HG02852 (cell line): ENCODE data around the gene TP53I13.
"Not testable (repeated sequence)": the region's sequence is repeated elsewhere in the genome, so short reads cannot be mapped to it uniquely, and the experiment has no call there.

Experiments
- ATAC-seq: cut with Tn5 transposase; IDR thresholded peaks from one replicate; pipeline ENCODE4 v1.9.1; 2021; ENCODE audit warnings: mild to moderate bottlenecking, moderate library complexity; ENCODE audit not compliant: unreplicated experiment

The TP53I13 gene, protein sequence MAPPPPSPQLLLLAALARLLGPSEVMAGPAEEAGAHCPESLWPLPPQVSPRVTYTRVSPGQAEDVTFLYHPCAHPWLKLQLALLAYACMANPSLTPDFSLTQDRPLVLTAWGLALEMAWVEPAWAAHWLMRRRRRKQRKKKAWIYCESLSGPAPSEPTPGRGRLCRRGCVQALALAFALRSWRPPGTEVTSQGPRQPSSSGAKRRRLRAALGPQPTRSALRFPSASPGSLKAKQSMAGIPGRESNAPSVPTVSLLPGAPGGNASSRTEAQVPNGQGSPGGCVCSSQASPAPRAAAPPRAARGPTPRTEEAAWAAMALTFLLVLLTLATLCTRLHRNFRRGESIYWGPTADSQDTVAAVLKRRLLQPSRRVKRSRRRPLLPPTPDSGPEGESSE

DNA sequence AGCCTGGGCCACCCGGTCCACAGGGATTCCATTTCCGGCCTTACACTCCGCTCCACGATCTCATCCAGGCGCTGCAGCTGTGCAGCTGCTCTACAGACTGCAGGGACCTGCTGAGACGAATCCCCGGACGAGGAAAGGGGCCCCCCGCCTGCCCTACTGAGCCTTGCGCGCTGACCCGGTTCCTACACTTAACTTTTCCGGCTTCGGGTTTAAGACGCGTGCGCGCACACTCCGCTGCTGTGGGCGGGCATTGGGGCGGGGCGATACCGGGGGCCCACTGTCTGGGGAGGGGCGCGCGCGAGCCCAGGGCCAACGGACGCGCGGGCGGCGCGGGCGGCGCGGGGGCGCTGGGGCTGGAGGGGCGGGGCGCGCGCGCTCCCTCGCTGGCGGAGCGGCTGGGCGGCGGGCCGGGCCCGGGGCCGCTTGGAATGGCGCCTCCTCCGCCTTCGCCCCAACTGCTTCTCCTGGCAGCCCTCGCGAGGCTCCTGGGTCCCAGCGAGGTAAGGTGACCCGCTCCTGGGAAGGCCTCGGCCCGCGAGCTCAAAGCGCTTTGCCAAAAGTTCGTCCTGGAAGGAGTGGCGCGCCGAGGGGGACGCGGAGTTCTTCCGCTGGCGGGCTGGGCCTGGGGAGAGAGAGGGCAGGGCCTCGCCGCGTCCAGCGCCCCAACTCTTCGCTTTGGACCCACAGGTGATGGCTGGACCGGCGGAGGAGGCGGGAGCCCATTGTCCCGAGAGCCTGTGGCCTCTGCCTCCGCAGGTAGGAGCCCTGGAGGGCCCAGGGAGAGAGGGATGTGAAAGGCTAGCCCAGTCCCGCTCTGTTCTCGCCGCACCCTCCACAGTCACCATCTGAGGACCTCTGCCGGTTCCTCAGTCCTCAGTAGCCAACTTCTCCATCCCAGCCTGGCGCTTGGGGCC is at the start of gene TP53I13:
TP53I13 (plus strand) TSS at position 371 of the 914 bp plus-strand sequence; CDS start at position 429, 58 bp downstream.
- peak; percentile 47 for ATAC-seq

DNA sequence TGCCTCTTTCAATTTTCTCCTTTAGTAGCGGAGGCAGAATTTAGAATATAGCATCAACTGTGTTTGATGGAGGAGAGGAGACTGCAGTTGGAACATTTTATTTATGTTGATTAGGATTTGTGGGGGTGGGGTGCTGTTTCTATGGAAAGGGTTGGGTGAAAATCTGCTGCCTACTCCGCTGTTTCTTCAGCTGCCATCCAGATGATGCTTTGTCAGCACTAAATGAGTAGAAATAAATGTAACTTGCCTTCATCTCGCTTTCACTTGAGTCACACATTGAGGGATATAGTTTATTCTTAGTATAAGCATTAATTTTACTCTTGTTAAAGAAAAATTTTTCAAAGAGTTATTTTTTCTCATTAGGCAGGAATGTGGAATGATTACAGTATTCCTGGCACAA is 43.8 kb upstream of the TP53I13 start:
- no peak for ATAC-seq

DNA sequence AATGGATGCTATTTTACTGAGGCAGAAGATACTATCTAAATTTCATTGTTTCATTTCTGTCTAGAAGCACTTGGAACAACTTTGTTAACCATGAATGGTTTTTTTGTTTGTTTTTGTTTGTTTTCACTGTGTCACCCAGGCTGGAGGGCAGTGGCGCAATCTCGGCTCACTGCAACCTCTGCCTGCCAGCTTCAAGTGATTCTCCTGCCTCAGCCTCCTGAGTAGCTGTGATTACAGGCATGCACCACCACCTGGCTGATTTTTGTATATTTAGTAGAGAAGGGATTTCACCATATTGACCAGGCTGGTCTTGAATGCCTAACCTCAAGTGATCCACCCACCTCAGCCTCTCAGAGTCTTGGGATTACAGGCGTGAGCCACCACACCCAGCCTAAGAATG is 42.2 kb upstream of the TP53I13 start:
- ATAC-seq, result no peak

DNA sequence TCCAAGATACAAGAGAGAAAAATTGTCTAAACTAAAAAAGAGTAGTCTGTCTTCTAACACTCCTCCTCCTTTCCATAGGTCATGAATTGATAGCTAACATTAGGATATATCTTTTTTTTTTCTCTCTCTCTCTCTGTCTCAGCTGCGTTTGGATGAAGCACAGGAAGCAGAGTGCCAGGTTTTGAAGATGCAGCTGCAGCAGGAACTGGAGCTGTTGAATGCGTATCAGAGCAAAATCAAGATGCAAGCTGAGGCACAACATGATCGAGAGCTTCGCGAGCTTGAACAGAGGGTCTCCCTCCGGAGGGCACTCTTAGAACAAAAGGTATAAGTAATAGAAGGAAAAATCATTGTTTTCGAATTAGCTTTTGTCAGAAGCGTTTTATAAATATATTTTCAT is 34.5 kb upstream of the TP53I13 start:
- ATAC-seq, result no peak

DNA sequence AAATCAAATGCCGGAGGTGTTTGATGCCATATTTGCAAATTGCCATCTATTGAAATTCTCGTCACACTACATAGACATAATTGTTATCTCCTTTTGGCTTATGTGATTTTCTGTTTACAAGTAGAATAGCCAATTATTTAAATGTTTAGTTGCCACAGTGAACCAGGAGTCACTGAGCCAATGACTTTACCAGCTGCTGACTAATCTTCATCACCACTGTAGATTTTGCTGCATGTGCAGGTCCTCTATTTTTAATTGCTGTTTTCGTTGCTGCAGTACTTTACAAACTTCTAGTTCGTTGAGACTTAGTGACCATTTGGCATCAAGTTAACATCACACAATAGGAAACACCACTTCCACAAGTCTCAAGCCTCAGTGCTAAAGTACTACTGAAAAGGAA is 24.4 kb upstream of the TP53I13 start:
- ATAC-seq, result no peak

DNA sequence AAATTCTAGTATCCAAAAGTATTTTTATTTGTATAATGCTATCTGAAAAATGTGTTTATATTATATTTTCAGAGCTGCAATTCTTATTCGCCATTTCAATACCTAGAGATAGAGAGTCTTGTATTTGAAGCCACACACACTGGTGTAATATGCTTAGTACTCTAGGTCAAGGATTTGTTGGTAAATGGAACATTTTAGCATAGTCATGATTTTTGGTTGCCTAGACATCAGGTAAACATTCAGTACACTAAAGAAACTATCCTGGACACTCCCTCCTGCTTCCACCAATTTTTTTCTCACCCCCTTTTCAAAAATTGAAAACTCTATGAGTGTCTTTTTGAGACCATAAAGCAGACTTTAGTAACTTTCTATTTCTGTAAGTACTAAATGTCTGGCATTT is 22.4 kb upstream of the TP53I13 start:
- no peak for ATAC-seq

DNA sequence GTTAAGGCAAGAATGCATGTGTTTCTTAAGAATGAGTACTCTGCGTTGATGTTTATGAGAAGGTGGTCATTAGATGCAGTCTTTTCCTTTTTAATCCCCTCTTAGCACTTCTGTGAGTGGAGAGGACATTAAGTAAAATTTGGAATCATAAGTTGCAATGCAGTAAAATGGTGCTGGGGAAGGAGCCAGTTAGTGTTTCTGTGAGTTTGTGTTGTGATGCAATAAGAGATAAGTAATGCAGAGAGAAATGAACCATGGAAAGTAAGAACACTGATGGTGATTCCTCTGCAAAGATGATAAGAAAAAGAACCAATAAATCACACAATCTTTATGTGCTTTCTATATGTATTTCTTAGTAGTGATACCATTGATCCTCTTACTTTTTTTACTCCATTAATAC is 21.7 kb upstream of the TP53I13 start:
- no peak for ATAC-seq

DNA sequence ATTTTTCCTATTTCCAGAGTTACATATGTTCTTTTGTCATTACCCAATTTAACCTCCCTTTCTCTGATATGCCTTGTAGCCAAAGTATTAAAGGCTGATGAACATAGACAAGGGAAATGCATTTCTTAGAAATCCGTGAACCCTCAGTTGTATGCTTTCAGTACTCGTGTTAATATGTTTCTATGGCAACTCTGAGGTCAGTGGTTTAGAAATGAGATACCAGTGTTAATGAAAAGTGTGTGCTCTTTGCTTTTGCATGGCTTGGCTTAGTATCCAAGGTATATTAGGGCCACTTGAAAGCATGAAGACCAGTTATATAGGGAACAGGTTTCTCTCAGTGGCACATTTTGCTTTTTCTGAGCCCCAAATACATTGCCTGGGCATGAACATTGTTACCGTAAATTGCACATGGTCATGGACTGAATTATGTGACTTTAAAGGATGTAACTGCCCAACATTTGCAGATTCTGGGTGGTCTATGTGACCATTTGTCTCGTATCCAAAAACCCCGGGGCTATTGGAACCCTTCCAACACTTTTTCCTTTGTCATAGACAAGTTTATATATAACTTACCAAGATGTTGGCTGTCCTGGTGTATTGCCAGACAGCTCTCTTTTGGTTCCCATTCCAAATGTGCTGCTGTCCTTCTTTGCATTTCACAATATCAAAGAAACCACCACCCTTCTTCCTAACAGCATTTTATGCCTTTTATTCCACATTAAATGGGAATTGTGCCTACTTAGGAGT is 19.2 kb upstream of the TP53I13 start:
- ATAC-seq, result no peak

DNA sequence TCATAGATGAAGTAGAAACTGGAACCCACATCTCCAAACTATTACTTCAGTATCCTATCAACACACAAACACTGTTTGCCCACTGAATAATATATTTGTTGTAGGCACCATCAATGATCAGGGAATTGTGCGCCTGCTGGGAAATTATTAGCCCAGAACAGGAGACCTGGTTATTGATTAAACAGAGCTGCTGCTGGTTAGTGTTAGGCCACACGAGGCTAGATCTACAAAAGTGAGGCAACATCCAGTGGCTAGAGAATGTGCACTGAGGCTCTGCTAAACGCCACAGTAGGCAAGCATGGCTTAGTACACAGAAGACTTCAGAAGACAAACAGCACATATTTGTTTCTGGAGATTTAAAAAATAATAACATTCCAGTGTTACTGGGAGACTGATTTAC is 12.7 kb upstream of the TP53I13 start:
- no peak for ATAC-seq

DNA sequence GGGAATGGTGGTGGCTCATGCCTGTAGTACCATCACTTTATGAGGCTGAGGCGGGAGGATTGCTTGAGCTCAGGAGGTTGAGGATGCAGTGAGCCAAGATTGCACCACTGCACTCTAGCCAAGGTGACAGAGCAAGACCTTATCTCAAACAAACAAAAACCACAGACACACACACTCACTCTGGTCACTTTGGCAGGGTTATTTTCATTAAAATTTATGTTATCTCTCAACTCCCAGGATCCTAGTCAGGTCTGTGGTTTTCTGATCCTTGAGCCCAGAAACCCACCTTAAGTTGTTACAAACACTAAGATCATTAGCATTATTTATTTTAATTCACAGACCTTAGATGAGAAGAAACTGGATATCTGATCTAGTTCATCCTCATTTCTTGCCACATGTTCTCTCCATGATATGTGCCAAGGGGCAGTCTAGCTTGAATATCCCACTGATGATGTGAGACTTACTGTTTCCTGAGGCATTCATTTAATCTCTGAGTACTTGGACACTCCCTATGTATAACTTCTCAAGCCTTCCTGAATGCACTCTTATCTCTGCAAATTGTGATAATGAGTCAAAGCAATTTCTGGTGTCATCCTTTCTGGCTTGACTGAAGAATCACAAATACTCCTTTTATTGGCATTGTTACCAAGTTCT is 11.3 kb upstream of the TP53I13 start:
- ATAC-seq, result no peak

DNA sequence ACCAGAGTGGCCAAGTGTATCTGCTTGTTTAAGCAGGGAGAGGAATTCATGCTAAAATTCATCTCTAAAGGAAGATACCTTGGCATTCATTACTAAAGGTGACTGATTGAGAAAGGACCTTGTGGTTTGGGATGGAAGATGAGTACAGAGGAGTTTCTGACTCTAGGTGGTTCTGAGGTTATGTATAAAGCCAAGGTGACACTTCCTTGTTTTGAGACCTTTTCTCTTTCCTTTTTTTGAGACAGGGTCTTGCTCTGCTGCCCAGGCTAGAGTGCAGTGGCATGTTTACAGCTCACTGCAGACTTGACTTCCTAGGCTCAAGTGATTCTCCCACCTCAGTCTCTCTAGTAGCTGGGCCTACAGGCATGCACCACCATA is 10.8 kb upstream of the TP53I13 start:
- no peak for ATAC-seq

DNA sequence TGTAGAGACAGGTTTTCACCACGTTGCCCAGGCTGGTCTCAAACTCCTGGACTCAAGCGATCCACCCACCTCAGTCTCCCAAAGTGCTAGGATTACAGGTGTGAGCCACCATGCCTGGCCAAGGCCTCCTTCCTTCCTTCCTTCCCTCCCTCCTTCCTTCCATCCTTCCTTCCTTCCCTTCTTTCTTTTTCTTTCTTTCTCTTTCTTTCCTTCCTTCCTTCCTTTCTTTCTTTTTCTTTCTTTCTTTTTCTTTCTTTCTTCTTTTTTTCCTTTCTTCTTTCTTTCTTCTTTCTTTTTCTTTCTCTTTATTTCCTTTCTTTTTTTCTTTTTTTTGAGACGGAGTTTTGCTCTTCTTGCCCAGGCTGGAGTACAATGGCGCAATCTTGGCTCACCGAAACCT is 10.4 kb upstream of the TP53I13 start:
- ATAC-seq, result not testable (repeated sequence)

DNA sequence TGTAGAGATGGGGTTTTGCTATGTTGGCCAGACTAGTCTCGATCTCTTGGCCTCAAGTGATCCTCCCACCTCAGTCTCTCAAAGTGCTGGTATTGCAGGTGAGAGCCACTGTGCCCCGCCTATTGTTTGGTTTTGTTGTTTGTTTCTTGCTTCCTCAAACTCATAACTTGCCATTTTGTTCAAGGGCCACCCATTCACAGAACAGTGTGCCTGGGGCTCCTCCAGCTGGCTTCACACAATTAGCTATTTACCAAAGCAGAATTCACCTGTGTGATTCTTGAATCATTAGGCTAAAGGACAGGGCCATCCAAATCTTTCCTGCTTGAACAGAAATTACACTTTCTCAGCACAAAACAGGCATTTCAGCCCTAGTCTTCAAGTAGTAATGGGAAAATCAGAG is 8.9 kb upstream of the TP53I13 start:
- ATAC-seq, result no peak

DNA sequence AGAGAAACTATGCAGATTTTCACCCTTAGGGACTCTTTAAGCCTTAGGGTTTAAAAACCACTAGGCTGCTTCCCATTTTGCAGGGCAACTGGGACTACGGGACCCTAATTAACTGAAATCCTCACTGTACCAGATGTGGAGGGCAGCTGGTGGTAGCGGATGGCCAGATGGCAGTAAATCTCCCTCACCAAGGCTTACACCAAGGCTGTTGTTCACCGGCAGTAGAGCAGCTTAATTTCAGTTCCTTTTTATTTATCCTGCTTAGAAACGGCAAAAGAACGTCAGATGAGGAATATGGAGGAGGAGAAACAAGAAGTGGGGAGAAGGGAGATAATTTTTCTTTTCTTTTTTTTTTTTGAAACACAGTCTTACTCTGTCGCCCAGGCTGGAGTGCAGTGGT is 8.2 kb upstream of the TP53I13 start:
- no peak for ATAC-seq

DNA sequence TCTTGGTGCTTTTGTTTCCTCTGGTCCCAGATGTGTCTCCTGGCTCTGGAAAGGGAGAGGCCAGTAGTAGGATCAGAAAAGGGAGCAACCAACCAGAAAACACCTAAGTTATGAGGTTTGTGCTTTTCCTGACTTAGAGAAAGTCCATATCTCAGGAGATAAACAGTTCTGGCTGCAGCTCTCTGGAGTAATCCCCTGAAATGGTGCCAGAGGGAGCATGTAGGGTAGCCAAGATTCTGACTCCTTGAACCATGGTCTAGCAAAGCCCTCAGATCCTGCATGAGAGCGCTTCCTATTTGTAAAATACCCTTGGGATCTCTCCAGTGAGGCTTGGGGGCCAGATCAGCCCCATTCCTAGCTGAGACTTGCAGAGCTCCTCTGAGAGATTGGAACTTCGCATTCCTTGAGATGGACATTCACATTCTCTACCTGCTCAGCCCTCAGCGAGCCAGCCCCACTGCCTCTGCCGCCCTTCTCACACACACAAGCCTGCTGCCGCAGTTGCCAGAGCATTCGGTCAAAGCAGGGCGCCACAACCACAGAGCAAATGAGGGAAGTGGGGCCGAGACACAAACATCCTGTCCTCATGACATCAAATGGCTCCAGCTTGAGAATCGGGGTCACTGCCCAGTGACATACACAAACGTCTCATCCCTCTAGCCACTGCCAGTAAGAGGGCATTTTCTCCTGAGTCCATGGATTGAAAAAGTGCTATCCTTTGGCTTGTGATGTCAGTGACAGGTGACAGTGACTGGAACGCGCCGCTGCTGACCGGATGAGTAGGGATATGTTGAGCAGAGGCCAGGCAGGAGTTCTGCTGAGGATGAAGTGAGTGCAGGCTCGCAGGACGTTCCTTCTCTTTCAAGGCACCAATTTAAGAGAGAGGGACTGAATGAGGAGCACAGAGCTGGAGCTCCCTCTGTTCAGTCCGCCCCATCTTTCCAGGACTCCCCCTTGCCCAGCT is 6.7 kb upstream of the TP53I13 start:
- ATAC-seq, result no peak

DNA sequence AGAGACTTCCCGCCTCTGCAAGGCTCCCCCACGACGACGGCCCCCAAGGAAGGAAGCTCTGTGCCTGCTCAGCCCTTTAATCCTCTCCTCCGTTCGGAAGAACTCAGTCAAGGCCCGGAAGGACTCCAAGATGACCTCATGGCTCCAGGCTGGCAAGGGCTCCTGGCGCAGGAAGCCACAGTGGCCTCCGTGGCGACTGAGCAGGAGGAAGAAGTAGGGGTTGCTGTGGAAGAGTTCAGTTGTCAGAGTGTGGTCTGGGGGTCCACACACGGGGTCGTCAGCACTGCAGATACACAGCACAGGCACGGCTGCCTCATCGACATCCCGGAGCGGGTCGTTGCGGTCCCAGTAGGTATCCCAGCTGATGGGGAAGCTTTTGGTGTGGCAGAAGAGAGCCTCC is 5.9 kb upstream of the TP53I13 start:
- no peak for ATAC-seq

DNA sequence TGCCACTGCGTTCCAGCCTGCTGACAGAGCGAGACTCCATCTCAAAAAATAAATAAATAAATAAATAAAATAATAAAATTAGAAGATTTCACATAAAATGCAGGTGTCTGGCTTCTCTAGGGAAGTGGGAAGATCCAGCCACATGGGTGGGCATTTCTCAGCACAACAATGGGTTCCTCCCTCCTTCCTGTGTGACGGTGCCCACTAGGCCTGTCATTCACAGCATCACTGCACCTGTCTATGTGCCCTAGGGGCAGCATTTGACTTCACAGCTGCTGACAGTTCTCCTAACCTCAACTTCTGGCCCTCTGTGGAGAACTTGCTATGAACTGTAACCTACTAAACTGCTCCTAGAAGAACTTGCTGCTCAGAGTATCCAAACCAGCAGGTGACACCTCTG is 4.7 kb upstream of the TP53I13 start:
- ATAC-seq, result no peak

DNA sequence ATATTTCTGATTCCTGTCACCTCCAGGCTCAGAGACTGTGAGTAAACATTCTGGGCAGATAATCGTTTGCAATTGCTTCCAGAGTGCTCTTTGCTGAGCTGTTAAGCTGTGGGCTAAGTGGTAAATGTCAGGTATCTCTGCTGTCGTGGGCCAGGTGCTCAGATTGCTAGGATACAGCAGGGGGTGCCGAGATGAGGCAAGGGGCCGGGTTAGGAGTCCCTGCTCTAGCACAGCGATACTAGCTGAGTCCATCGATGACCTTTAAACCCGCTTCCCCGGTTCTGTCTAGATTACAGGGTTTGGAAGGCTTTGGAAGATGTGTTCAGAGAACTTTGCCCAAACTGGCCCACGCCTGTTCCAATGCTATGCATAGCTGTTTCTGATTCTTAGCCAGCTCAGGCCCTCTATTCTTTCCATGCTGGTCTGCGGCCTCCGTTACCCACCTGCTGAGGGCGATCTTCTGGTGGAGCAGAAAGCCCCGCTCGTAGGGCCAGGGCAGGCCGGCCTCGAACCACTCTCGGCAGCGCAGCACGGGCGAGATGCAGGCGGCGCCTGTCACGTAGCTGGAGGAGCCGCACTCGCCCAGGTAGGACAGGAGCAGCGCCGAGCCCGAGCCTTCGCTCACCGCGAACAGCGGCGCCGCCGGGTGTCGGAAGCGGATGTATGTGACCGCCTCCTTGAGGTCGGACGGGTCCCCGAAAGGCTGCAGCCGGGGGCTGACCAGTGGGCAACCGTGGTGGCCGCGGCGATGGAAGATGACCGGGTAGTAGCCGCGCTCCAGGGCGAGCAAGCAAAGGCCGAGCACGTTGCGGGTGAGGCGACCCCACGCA is 2.6 kb upstream of the TP53I13 start:
- no peak for ATAC-seq
